Measurements from ENCODE around the gene SSBP1. TPM values are rescaled to one million over a fixed set of nuclear protein-coding genes. Genes with fewer than 3 reads are reported as not detected.

The SSBP1 gene
- total and polyA plus RNA-seq, 2 donors (not counting 3 experiments of a cell fraction or from before 2014, with no cell fraction given), result 77.9 to 169 TPM

DNA sequence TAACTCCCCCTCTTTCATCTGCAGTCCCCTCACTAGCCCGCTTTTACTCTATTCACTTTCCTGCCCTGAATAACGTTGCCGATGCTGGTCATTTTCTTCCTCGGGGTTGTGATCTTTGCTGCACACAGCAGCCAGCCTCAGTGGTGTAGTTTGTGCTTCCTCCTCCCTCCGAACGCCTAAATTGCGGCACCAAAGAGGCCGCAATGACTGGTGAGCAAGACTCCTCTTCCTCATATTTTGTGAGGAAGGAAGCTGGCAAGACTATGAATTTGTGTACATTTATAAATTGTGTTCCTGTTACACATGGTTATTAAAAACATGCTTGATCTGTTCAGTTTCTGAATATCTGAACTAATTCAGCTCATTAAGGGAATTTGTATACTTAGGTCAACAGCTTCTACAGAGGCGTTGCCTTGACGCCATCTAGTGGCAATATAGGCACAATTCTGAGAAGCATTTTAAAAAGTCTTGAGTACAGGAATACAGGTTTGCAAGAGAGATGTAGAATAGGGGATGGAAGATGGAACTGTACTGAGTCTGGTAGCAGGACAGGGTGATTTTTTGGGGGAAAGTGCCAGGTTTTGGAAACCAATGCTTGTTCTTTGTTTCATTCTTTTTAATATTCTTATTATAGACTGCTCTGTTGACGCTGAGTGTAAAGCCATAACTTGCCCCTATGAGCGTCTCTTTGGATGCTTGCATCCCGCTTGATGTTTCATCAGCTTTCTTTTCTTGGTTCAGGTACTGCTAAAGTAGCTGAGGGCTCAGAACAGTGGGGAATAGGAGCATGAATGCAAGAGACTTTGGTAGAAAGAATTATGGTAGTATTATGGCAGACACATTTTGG, 47.8 kb downstream of the SSBP1 start:
- FAIRE-seq, result peak; percentile 77
- BruUV-seq (replicated peaks), result no TSS peak
- Histone ChIP-seq H3K9me3 (replicated peaks; ENCODE audit: control insufficient read depth, insufficient read depth, low read length) (no peaks in the 10 kb centered on the region), H3K4me3 (replicated peaks in 1 of 3; ENCODE audit: insufficient read depth in 1 of 3, low read depth in 1 of 3, low read length in 3 of 3) (no peak overlapping the region), H3K27me3 (ENCODE audit: control insufficient read depth in 2 of 2, insufficient read depth in 2 of 2, low read length in 2 of 2) (no peaks in the 10 kb centered on the region), H3K27ac (ENCODE audit: insufficient read depth, low read depth, low read length) (no peak overlapping the region), H3K9me1 (replicated peaks; ENCODE audit: control insufficient read depth, extremely low read depth, insufficient read depth, low read length) (no peaks in the 10 kb centered on the region), H3K4me2 (ENCODE audit: insufficient read depth, low read length) (no peak overlapping the region), H4K20me1 (replicated peaks; ENCODE audit: control insufficient read depth, extremely low read depth, insufficient read depth, low read length) (no peaks in the 10 kb centered on the region), H3K79me2 (ENCODE audit: control insufficient read depth, insufficient read depth, low read length) (no peaks in the 10 kb centered on the region), H3K9ac (replicated peaks; ENCODE audit: extremely low read depth, insufficient read depth, low read length) (no peak overlapping the region), H3K4me1 (ENCODE audit: control insufficient read depth, extremely low read depth, insufficient read depth, low read length) (peaks cover 21% of the 10 kb centered on the region), H3K36me3 (ENCODE audit: control insufficient read depth in 2 of 2, extremely low read depth in 1 of 2, insufficient read depth in 2 of 2, low read length in 2 of 2) (peaks cover 0 to 4% of the 10 kb centered on the region in 2 experiments), H2AFZ (ENCODE audit: low read depth, low read length) (no peak overlapping the region)
- POLR2A ChIA-PET, result no interaction called here
- intact Hi-C loops (cut with micrococcal nuclease), result loop anchor here (1.0 to 10.0 kb wide), 5 partner anchors 31 to 769 kb away; partner anchors contain the start of gene AGK
- CTCF ChIA-PET, result interaction anchor here (0.6 to 3.4 kb wide), 45 partner anchors 8 to 1751 kb away, joined by 3 to 58 read pairs (median 4); partner anchors contain the start of genes SSBP1 and TAS2R4
- DNase-seq (ENCODE audit: low read depth, low spot score), result peak; percentile 71
- TF ChIP-seq FOS (IDR thresholded peaks at IDR 0.05; ENCODE audit: borderline replicate concordance, insufficient read depth, low read length), result no peak
- TF ChIP-seq, protein P1, sequence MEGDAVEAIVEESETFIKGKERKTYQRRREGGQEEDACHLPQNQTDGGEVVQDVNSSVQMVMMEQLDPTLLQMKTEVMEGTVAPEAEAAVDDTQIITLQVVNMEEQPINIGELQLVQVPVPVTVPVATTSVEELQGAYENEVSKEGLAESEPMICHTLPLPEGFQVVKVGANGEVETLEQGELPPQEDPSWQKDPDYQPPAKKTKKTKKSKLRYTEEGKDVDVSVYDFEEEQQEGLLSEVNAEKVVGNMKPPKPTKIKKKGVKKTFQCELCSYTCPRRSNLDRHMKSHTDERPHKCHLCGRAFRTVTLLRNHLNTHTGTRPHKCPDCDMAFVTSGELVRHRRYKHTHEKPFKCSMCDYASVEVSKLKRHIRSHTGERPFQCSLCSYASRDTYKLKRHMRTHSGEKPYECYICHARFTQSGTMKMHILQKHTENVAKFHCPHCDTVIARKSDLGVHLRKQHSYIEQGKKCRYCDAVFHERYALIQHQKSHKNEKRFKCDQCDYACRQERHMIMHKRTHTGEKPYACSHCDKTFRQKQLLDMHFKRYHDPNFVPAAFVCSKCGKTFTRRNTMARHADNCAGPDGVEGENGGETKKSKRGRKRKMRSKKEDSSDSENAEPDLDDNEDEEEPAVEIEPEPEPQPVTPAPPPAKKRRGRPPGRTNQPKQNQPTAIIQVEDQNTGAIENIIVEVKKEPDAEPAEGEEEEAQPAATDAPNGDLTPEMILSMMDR (IDR thresholded peaks at IDR 0.05; ENCODE audit: extremely low read depth in 1 of 2, insufficient read depth in 1 of 2, low read depth in 1 of 2, low read length in 2 of 2), result peak; percentile 66 to 72
- dilution Hi-C loops (cut with MboI; ENCODE audit: extremely low pct_ligation_motif_present, low sequenced_read_pairs), result no loop called here

DNA sequence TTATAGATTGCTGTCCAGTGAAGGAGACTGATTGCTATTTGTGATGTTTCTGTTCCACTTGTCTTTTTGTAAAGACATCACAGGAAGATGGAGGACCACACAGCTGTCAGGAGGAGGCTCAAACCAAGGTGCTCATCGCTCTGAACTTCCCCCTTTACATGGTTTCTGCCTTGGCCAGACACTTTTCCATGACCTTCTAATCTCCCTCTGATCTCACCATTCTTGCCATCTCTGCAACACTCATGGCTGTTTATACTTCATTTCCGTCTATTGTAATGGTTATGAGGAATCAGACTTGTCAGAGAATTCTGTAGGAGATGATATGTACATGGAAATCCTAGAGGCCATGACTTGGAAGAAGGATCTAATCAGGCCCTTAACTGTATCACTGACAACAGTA, 50.1 kb downstream of the SSBP1 start:
- Histone ChIP-seq H3K79me2 (ENCODE audit: control insufficient read depth, insufficient read depth, low read length) (no peaks in the 10 kb centered on the region), H3K27ac (ENCODE audit: insufficient read depth, low read depth, low read length) (peak overlapping the region; percentile 90), H3K27me3 (ENCODE audit: control insufficient read depth in 2 of 2, insufficient read depth in 2 of 2, low read length in 2 of 2) (no peaks in the 10 kb centered on the region), H3K9me3 (replicated peaks; ENCODE audit: control insufficient read depth, insufficient read depth, low read length) (no peaks in the 10 kb centered on the region), H3K36me3 (ENCODE audit: control insufficient read depth in 2 of 2, extremely low read depth in 1 of 2, insufficient read depth in 2 of 2, low read length in 2 of 2) (peaks cover 0 to 4% of the 10 kb centered on the region in 2 experiments), H4K20me1 (replicated peaks; ENCODE audit: control insufficient read depth, extremely low read depth, insufficient read depth, low read length) (no peaks in the 10 kb centered on the region), H3K4me2 (ENCODE audit: insufficient read depth, low read length) (peak overlapping the region; percentile 63), H3K9me1 (replicated peaks; ENCODE audit: control insufficient read depth, extremely low read depth, insufficient read depth, low read length) (no peaks in the 10 kb centered on the region), H3K4me1 (ENCODE audit: control insufficient read depth, extremely low read depth, insufficient read depth, low read length) (peaks cover 21% of the 10 kb centered on the region), H3K9ac (replicated peaks; ENCODE audit: extremely low read depth, insufficient read depth, low read length) (no peak overlapping the region), H3K4me3 (replicated peaks in 1 of 3; ENCODE audit: insufficient read depth in 1 of 3, low read depth in 1 of 3, low read length in 3 of 3) (no peak overlapping the region), H2AFZ (ENCODE audit: low read depth, low read length) (peak overlapping the region; percentile 55)
- ChIA-PET POLR2A (no interaction called here), CTCF (interaction anchor here (0.9 to 1.6 kb wide), 5 partner anchors 11 to 1270 kb away, joined by 3 to 13 read pairs (median 3); partner anchors contain the start of gene SSBP1)
- BruUV-seq (replicated peaks), result no TSS peak
- dilution Hi-C loops (cut with MboI; ENCODE audit: extremely low pct_ligation_motif_present, low sequenced_read_pairs), result no loop called here
- DNase-seq (ENCODE audit: low read depth, low spot score), result peak; percentile 80
- peak; percentile 98 for TF ChIP-seq GATA2 (IDR thresholded peaks at IDR 0.05; ENCODE audit: insufficient read depth, insufficient read length, low read depth, low read length)
- no peak for TF ChIP-seq MYC (IDR thresholded peaks at IDR 0.05; ENCODE audit: low read depth, low read length)
- peak; percentile 59 for TF ChIP-seq FOS (IDR thresholded peaks at IDR 0.05; ENCODE audit: borderline replicate concordance, insufficient read depth, low read length)
- peak; percentile 90 for FAIRE-seq
- intact Hi-C loops (cut with micrococcal nuclease), result loop anchor here (1.0 to 10.0 kb wide), 5 partner anchors 50 to 771 kb away; partner anchors contain the start of genes AGK and SSBP1

All from endothelial cell of umbilical vein (primary cell).